Naive thymus-derived CD4-positive, alpha-beta T cell (primary cell): ENCODE data around the gene FKBP7. TPM values are rescaled to one million over a fixed set of nuclear protein-coding genes. Genes with fewer than 3 reads are reported as not detected.

Experiments
- ATAC-seq: fragments of 150-1000 bp; cut with Tn5 transposase; 2 replicates; pipeline ENCODE4 v1.10.0; 2021; ENCODE audit warnings: mild to moderate bottlenecking, moderate library complexity
- CTCF ChIA-PET: fragments of 350-600 bp; sonication (Branson Sonifier 250); formaldehyde crosslinking; loops from one replicate; lab custom pipeline; 2021; ENCODE audit warnings: antibody characterized with exemption; lab: Charles Lee
- POLR2A ChIA-PET: fragments of 350-600 bp; sonication (Branson Sonifier 250); formaldehyde crosslinking; loops from one replicate; lab custom pipeline; 2021; ENCODE audit warnings: antibody characterized with exemption, inconsistent platforms; lab: Charles Lee
- DNase-seq, 9 donors: peaks; one replicate each; pipeline versions ENCODE4 v3.0.0 to v3.0.0-alpha.2; 2020 to 2022; ENCODE audit warnings: mixed read lengths in 1 of 9
- H3K27ac ChIP-seq: one replicate; pipeline ENCODE4 v1.7.0; 2013; ENCODE audit warnings: mild to moderate bottlenecking, low read depth, low read length, moderate library complexity
- H3K27me3 ChIP-seq, 2 donors: one replicate each; pipeline ENCODE4 v1.7.0; 2013; ENCODE audit warnings: low read length in 2 of 2, mild to moderate bottlenecking in 2 of 2, moderate library complexity in 2 of 2; ENCODE audit not compliant: control insufficient read depth in 2 of 2, insufficient read depth in 2 of 2
- H3K36me3 ChIP-seq, 3 experiments: 1 replicate in 2 of 3; 2 replicates in 1 of 3; pipeline ENCODE4 v1.7.0; 2013; ENCODE audit warnings: low read length in 3 of 3, mild to moderate bottlenecking in 3 of 3, moderate library complexity in 1 of 3; ENCODE audit not compliant: insufficient read depth in 3 of 3, control insufficient read depth in 2 of 3
- H3K4me1 ChIP-seq, 2 donors: one replicate each; pipeline ENCODE4 v1.7.0; 2013; ENCODE audit warnings: low read length in 2 of 2, mild to moderate bottlenecking in 2 of 2, moderate library complexity in 1 of 2; ENCODE audit not compliant: control insufficient read depth in 2 of 2, insufficient read depth in 2 of 2
- H3K4me3 ChIP-seq: 2 replicates; pipeline ENCODE4 v1.7.0; 2013; ENCODE audit warnings: mild to moderate bottlenecking, low read length
- H3K9me3 ChIP-seq, 3 experiments: 1 replicate in 2 of 3; 2 replicates in 1 of 3; pipeline ENCODE4 v1.7.0; 2013; ENCODE audit warnings: low read length in 3 of 3; ENCODE audit not compliant: control insufficient read depth in 2 of 3
- H3K27ac Mint-ChIP-seq, 9 donors: one replicate each; pipeline ENCODE4 v1.8.0; 2020 to 2022; ENCODE audit warnings: mixed read lengths in 9 of 9, mild to moderate bottlenecking in 8 of 9, moderate library complexity in 5 of 9, inconsistent platforms in 2 of 9
- H3K27me3 Mint-ChIP-seq, 5 donors: one replicate each; pipeline ENCODE4 v1.8.0; 2021 to 2022; ENCODE audit warnings: mixed read lengths in 5 of 5, mild to moderate bottlenecking in 1 of 5
- H3K36me3 Mint-ChIP-seq, 5 donors: one replicate each; pipeline ENCODE4 v1.8.0; 2020 to 2022; ENCODE audit warnings: mixed read lengths in 5 of 5, mild to moderate bottlenecking in 3 of 5, inconsistent platforms in 1 of 5
- H3K4me1 Mint-ChIP-seq, 7 donors: one replicate each; pipeline ENCODE4 v1.8.0; 2020 to 2022; ENCODE audit warnings: mixed read lengths in 7 of 7, mild to moderate bottlenecking in 3 of 7, inconsistent platforms in 1 of 7
- H3K4me3 Mint-ChIP-seq, 10 donors: one replicate each; pipeline ENCODE4 v1.8.0; 2020 to 2022; ENCODE audit warnings: mild to moderate bottlenecking in 10 of 10, mixed read lengths in 10 of 10, moderate library complexity in 6 of 10, inconsistent platforms in 2 of 10
- H3K9me3 Mint-ChIP-seq, 11 donors: one replicate each; pipeline ENCODE4 v1.8.0; 2020 to 2022; ENCODE audit warnings: mixed read lengths in 11 of 11, mild to moderate bottlenecking in 4 of 11, inconsistent platforms in 1 of 11, moderate library complexity in 1 of 11
- intact Hi-C, 2 donors: fragments of 100-400 bp; cut with micrococcal nuclease; formaldehyde crosslinking; loops; one replicate each; pipeline ENCODE4 v1.15.1; 2023
- polyA plus RNA-seq, 2 donors: library from polyadenylated mRNA; unstranded; fragments of 300-500 nt; fragmentation: Illumina TruSeq; gene quantifications; one replicate each; pipeline ENCODE4 v1.2.3, GENCODE V29; 2021
- total RNA-seq, 6 experiments: library from RNA in 5 of 6; stranded (reverse) in 5 of 6; gene quantifications; 1 replicate in 5 of 6; 2 replicates in 1 of 6; pipeline ENCODE4 v1.2.3 and lab custom pipeline; 2021 to 2026

The FKBP7 gene
- total and polyA plus RNA-seq, 7 experiments from 2014 or later: 0.64 to 4.6 (median 2.4) TPM

- Mint-ChIP-seq H3K27me3 (no peaks in the 10 kb centered on the region), H3K9me3 (no peaks in the 10 kb centered on the region), H3K4me3 (no peak overlapping the region), H3K4me1 (peaks cover 0 to 24% (median 6%) of the 10 kb centered on the region in 7 donors), H3K36me3 (peaks cover 6 to 48% (median 15%) of the 10 kb centered on the region in 5 donors), H3K27ac (no peak overlapping the region)
- ChIA-PET POLR2A (interaction anchor here (0.6 to 0.7 kb wide), 2 partner anchors 9 to 33 kb away, joined by 3 to 4 read pairs; no protein-coding TSS in a partner anchor), CTCF (no interaction called here)
- DNase-seq: no peak
- H3K27me3 ChIP-seq: no peaks in the 10 kb centered on the region
- H3K4me3 ChIP-seq: no peak overlapping the region
- no peak overlapping the region for H3K27ac ChIP-seq
- no peak for ATAC-seq
- intact Hi-C loops: no loop called here
- H3K4me1 ChIP-seq: no peaks in the 10 kb centered on the region
- H3K9me3 ChIP-seq: no peaks in the 10 kb centered on the region
- H3K36me3 ChIP-seq: peaks cover 0 to 20% (median 0%) of the 10 kb centered on the region in 3 experiments
These were observed 35.5 kb upstream of the FKBP7 start for GRCh38 chr2:178513876-178514275.

- Mint-ChIP-seq H3K9me3 (no peaks in the 10 kb centered on the region), H3K27me3 (no peaks in the 10 kb centered on the region), H3K4me3 (no peak overlapping the region), H3K36me3 (peaks cover 6 to 40% (median 17%) of the 10 kb centered on the region in 5 donors), H3K4me1 (peaks cover 0 to 34% (median 7%) of the 10 kb centered on the region in 7 donors), H3K27ac (no peak overlapping the region)
- H3K36me3 ChIP-seq: peaks cover 0 to 13% (median 0%) of the 10 kb centered on the region in 3 experiments
- no peaks in the 10 kb centered on the region for H3K9me3 ChIP-seq
- ATAC-seq (no peak), DNase-seq (no peak)
- H3K4me1 ChIP-seq: no peaks in the 10 kb centered on the region
- no peak overlapping the region for H3K4me3 ChIP-seq
- no peak overlapping the region for H3K27ac ChIP-seq
- intact Hi-C loops: no loop called here
- ChIA-PET CTCF (no interaction called here), POLR2A (no interaction called here)
- H3K27me3 ChIP-seq: no peaks in the 10 kb centered on the region
These were observed 34.1 kb upstream of the FKBP7 start for GRCh38 chr2:178512484-178512883.

- no peak for DNase-seq
- Mint-ChIP-seq H3K9me3 (no peaks in the 10 kb centered on the region), H3K4me3 (no peak overlapping the region), H3K27me3 (no peaks in the 10 kb centered on the region), H3K4me1 (peaks cover 0 to 40% (median 7%) of the 10 kb centered on the region in 7 donors), H3K36me3 (peaks cover 6 to 38% (median 20%) of the 10 kb centered on the region in 5 donors), H3K27ac (no peak overlapping the region)
- H3K27me3 ChIP-seq: no peaks in the 10 kb centered on the region
- ChIA-PET CTCF (no interaction called here), POLR2A (no interaction called here)
- no peaks in the 10 kb centered on the region for H3K9me3 ChIP-seq
- intact Hi-C loops: no loop called here
- H3K4me1 ChIP-seq: no peaks in the 10 kb centered on the region
- H3K27ac ChIP-seq: no peak overlapping the region
- ATAC-seq: no peak
- H3K36me3 ChIP-seq: peaks cover 0 to 13% (median 0%) of the 10 kb centered on the region in 3 experiments
- H3K4me3 ChIP-seq: no peak overlapping the region
These were observed 32.0 kb upstream of the FKBP7 start for GRCh38 chr2:178510384-178510783.

- Histone ChIP-seq H3K9me3 (no peaks in the 10 kb centered on the region), H3K4me1 (no peaks in the 10 kb centered on the region), H3K4me3 (no peak overlapping the region), H3K27me3 (no peaks in the 10 kb centered on the region), H3K36me3 (peaks cover 0 to 14% (median 0%) of the 10 kb centered on the region in 3 experiments), H3K27ac (no peak overlapping the region)
- no peaks in the 10 kb centered on the region for H3K27me3 Mint-ChIP-seq
- ChIA-PET POLR2A (no interaction called here), CTCF (no interaction called here)
- ATAC-seq (no peak), DNase-seq (no peak)
- H3K4me1 Mint-ChIP-seq: peaks cover 0 to 25% (median 0%) of the 10 kb centered on the region in 7 donors
- intact Hi-C loops: no loop called here
- H3K27ac Mint-ChIP-seq: peak overlapping the region in 1 of 9 donors; percentile 54
- H3K4me3 Mint-ChIP-seq: no peak overlapping the region
- H3K36me3 Mint-ChIP-seq: peaks cover 3 to 31% (median 18%) of the 10 kb centered on the region in 5 donors
- H3K9me3 Mint-ChIP-seq: no peaks in the 10 kb centered on the region
These were observed 30.2 kb upstream of the FKBP7 start for GRCh38 chr2:178508646-178509045.

- Histone ChIP-seq H3K27ac (no peak overlapping the region), H3K36me3 (peaks cover 5 to 19% (median 8%) of the 10 kb centered on the region in 3 experiments), H3K4me1 (no peaks in the 10 kb centered on the region), H3K9me3 (no peaks in the 10 kb centered on the region), H3K27me3 (no peaks in the 10 kb centered on the region), H3K4me3 (no peak overlapping the region)
- no peaks in the 10 kb centered on the region for H3K27me3 Mint-ChIP-seq
- H3K9me3 Mint-ChIP-seq: no peaks in the 10 kb centered on the region
- intact Hi-C loops: loop anchor here in 1 of 2 donors (2.0 kb wide), 1 partner anchor 26 kb away; the partner anchor contains the start of gene PLEKHA3
- DNase-seq (no peak), ATAC-seq (no peak)
- H3K36me3 Mint-ChIP-seq: peaks cover 7 to 27% (median 13%) of the 10 kb centered on the region in 5 donors
- ChIA-PET POLR2A (no interaction called here), CTCF (no interaction called here)
- no peak overlapping the region for H3K4me3 Mint-ChIP-seq
- peak overlapping the region in 1 of 9 donors; percentile 6 for H3K27ac Mint-ChIP-seq
- H3K4me1 Mint-ChIP-seq: peaks cover 0 to 22% (median 0%) of the 10 kb centered on the region in 7 donors
These were observed 28.5 kb upstream of the FKBP7 start for GRCh38 chr2:178506949-178507348.

- Histone ChIP-seq H3K4me3 (no peak overlapping the region), H3K36me3 (peaks cover 8 to 20% (median 9%) of the 10 kb centered on the region in 3 experiments), H3K4me1 (no peaks in the 10 kb centered on the region), H3K9me3 (no peaks in the 10 kb centered on the region), H3K27ac (no peak overlapping the region), H3K27me3 (no peaks in the 10 kb centered on the region)
- Mint-ChIP-seq H3K36me3 (peaks cover 6 to 28% (median 11%) of the 10 kb centered on the region in 5 donors), H3K27ac (peak overlapping the region in 1 of 9 donors; percentile 6), H3K27me3 (no peaks in the 10 kb centered on the region), H3K4me3 (no peak overlapping the region), H3K9me3 (no peaks in the 10 kb centered on the region), H3K4me1 (peaks cover 0 to 19% (median 0%) of the 10 kb centered on the region in 7 donors)
- DNase-seq: no peak
- ChIA-PET CTCF (no interaction called here), POLR2A (no interaction called here)
- intact Hi-C loops: loop anchor here in 1 of 2 donors (2.0 kb wide), 1 partner anchor 26 kb away; the partner anchor contains the start of gene PLEKHA3
- no peak for ATAC-seq
These were observed 28.1 kb upstream of the FKBP7 start for GRCh38 chr2:178506524-178506923.

- Histone ChIP-seq H3K27ac (no peak overlapping the region), H3K4me1 (no peaks in the 10 kb centered on the region), H3K27me3 (no peaks in the 10 kb centered on the region), H3K9me3 (no peaks in the 10 kb centered on the region), H3K4me3 (no peak overlapping the region), H3K36me3 (peaks cover 11 to 24% (median 12%) of the 10 kb centered on the region in 3 experiments)
- no peaks in the 10 kb centered on the region for H3K9me3 Mint-ChIP-seq
- H3K27me3 Mint-ChIP-seq: no peaks in the 10 kb centered on the region
- no peak for DNase-seq
- no peak overlapping the region for H3K4me3 Mint-ChIP-seq
- ATAC-seq: no peak
- H3K27ac Mint-ChIP-seq: no peak overlapping the region
- peaks cover 0 to 18% (median 0%) of the 10 kb centered on the region in 7 donors for H3K4me1 Mint-ChIP-seq
- ChIA-PET POLR2A (no interaction called here), CTCF (no interaction called here)
- intact Hi-C loops: loop anchor here in 1 of 2 donors (2.0 kb wide), 1 partner anchor 25 kb away; the partner anchor contains the start of gene PLEKHA3
- peaks cover 7 to 31% (median 11%) of the 10 kb centered on the region in 5 donors for H3K36me3 Mint-ChIP-seq
These were observed 27.7 kb upstream of the FKBP7 start for GRCh38 chr2:178506101-178506500.
